Measurements from ENCODE around the gene HMSD.
A peak's percentile ranks its signal among the peaks of the same experiment; 100 is the strongest.
"Not testable (repeated sequence)": the region's sequence is repeated elsewhere in the genome, so short reads cannot be mapped to it uniquely, and the experiment has no call there.

HMSD gene, protein sequence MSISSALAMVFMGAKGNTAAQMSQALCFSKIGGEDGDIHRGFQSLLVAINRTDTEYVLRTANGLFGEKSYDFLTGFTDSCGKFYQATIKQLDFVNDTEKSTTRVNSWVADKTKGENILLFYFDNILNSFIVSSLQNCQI

DNA sequence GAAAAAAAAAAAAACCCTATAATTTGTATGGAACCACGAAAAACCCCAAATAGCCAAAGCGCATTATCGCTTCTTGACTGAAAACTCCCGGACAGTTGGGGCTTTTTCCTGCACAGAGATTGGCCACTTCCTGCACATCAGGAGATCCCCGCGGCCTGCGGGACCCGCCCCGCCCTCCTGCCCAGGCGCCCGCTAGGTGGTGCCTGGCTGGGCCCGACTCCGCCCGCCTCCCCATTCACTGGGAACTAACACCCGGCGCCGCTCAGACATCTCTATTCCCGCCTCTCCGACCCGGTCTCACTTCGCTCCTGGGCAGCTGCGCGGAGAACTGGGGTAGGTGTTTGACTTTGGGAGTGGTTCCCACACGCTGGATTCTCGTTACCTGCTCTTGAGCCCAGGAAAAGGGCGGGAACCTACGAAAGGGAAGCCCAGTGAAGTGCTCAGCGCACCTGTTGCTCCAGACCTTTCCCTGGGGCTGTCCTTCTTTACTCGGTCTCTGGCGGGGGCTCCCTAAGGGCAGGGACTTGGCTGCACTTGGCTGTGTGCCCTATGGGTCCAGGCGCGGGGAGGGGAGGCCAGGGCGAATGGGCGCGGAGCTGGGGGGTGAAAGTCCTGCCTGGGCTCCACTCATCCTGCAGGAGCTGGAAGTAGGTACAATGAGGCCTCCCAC is at the start of gene HMSD:
HMSD (plus strand) TSS at position 234 of the 670 bp plus-strand sequence. CDS start 4,155 bp downstream, outside the sequence.
- peak within 1 kb of the TSS; percentile 19 for H3K4me3 ChIP-seq
- in situ Hi-C loops (cut with MboI; ENCODE audit: low sequenced_read_pairs): no loop called here
- H3K27me3 ChIP-seq (ENCODE audit: low read depth): no peaks in the 10 kb centered on the region
- no peaks in the 10 kb centered on the region for H3K36me3 ChIP-seq (replicated peaks)
- no peaks in the 10 kb centered on the region for H3K4me1 ChIP-seq
- DNase-seq (ENCODE audit: low spot score in 2 of 2): peak; percentile 63 to 85
- H3K9me3 ChIP-seq: no peaks in the 10 kb centered on the region

DNA sequence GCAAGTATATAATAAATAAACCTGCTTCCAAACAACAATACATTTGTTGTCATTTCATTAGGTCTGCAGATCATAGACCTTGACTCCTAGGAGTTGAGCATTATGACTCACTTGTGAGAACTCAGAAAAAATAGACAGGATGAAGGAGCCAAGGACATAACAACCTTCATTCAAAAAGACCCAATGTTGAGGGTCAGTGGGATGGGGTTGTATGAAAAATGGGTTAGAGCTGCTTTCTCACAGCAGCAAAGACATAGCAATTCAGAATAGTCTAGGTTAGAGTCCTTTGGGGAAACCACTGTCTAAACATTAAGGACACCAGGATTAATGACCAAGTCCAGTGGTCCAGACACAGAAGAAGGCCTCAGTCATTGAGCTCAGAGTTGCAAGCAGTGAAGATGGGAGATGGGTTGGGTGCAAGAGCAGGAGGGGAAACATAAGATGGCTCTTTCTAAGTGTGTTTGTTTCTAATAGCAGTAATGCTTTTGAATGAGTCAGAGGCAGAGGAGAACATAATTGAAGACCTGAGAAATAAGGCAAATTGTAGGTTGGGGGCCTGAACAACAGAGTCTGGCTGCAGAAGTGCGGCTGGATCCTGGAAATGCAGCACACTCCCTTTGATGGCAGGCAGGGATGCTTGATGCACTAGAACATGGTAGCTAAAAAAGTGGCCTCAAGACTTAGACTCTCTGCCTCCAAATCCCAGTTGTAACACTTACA is 45.1 kb upstream of the HMSD start:
- in situ Hi-C loops (cut with MboI; ENCODE audit: low sequenced_read_pairs): no loop called here
- Histone ChIP-seq H3K27me3 (ENCODE audit: low read depth) (no peaks in the 10 kb centered on the region), H3K9me3 (no peaks in the 10 kb centered on the region), H3K4me1 (no peaks in the 10 kb centered on the region), H3K4me3 (no peak overlapping the region), H3K36me3 (replicated peaks) (no peaks in the 10 kb centered on the region)
- DNase-seq (ENCODE audit: low spot score in 2 of 2): no peak

DNA sequence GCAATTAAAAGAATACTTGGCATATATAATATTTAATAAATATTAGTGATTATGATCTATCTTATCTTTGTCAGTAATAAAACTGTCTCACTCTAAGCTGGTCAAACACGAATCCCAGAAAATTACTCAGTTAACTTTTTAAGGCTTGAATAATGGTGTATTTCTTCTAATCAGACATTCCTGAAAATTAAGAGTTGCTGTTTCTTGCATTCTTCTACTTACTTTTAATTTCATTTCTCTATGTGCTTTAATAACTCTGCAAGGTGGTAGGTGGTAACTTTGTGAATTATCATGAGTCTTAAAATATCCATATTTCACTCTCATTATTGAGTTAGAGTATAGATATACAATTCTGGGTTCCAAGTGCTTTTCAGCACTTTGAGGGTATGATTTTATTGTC is 44.4 kb upstream of the HMSD start:
- no peak overlapping the region for H3K4me3 ChIP-seq
- in situ Hi-C loops (cut with MboI; ENCODE audit: low sequenced_read_pairs): no loop called here
- H3K27me3 ChIP-seq (ENCODE audit: low read depth): no peaks in the 10 kb centered on the region
- no peaks in the 10 kb centered on the region for H3K36me3 ChIP-seq (replicated peaks)
- H3K9me3 ChIP-seq: no peaks in the 10 kb centered on the region
- no peak for DNase-seq (ENCODE audit: low spot score in 2 of 2)
- H3K4me1 ChIP-seq: no peaks in the 10 kb centered on the region

DNA sequence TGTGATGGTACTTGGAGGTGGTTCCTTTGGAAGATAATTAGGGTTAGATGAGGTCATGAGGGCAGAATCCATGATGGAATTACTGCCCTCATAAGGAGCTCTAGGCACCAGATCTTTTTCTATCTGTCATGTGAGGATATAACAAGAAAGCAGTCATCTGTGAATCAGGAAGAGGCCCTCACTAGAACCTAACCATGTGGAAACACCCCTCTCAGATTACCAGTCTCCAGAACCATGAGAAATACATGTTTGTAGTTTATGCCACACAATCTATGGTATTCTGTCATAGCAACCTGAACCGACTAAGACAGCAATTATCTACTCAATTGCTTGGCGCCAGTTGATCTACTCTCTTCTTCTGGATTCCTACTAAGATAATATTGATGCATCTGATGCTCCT is 43.7 kb upstream of the HMSD start:
- Histone ChIP-seq H3K4me1 (no peaks in the 10 kb centered on the region), H3K36me3 (replicated peaks) (no peaks in the 10 kb centered on the region), H3K4me3 (no peak overlapping the region), H3K27me3 (ENCODE audit: low read depth) (no peaks in the 10 kb centered on the region), H3K9me3 (no peaks in the 10 kb centered on the region)
- no peak for DNase-seq (ENCODE audit: low spot score in 2 of 2)
- in situ Hi-C loops (cut with MboI; ENCODE audit: low sequenced_read_pairs): no loop called here

DNA sequence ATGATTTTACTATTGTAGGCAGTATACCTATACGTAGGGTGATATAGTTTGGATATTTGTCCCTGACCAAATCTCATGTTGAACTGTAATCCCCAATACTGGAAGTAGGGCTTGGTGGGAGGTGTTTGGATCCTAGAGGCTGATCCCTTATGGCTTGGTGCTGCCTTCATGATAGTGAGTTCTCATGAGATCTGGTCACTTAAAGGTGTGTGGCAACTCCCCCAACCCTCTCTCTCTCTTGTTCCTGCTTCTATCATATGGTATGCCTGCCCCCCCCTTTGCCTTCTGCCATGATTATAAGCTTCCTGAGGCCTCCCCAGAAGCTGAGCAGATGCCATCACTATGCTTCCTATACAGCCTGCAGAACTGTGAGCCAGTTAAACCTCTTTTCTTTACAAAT is 43.0 kb upstream of the HMSD start:
- no peaks in the 10 kb centered on the region for H3K27me3 ChIP-seq (ENCODE audit: low read depth)
- no peak overlapping the region for H3K4me3 ChIP-seq
- no peak for DNase-seq (ENCODE audit: low spot score in 2 of 2)
- in situ Hi-C loops (cut with MboI; ENCODE audit: low sequenced_read_pairs): no loop called here
- H3K36me3 ChIP-seq (replicated peaks): no peaks in the 10 kb centered on the region
- no peaks in the 10 kb centered on the region for H3K4me1 ChIP-seq
- no peaks in the 10 kb centered on the region for H3K9me3 ChIP-seq

DNA sequence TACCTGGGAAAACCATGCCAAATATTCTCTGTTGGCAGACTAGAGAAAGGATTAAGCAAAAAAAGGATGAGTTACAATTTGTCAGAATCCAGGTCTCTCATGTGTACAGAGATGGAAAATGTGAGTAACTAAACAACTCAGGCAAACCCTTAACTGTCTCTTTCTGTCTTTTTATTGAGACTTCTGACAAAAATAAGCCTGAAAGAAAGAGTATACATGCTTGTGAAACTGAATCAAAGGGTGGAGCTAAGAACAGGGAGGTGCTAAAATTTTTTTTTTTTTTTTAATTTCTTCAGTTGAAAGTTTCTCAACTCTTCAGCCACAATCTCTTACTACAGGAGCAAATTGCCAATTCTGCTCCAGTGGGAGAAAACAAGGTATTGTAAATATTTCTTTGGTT is 41.4 kb upstream of the HMSD start, which contains the start of gene SERPINB10:
SERPINB10 (plus strand) TSS at position 295 of the 400 bp plus-strand sequence. CDS start 7,553 bp downstream, outside the sequence.
- Histone ChIP-seq H3K36me3 (replicated peaks) (no peaks in the 10 kb centered on the region), H3K9me3 (no peaks in the 10 kb centered on the region), H3K4me3 (no peak within 1 kb of the TSS), H3K4me1 (no peaks in the 10 kb centered on the region), H3K27me3 (ENCODE audit: low read depth) (no peaks in the 10 kb centered on the region)
- in situ Hi-C loops (cut with MboI; ENCODE audit: low sequenced_read_pairs): no loop called here
- no peak for DNase-seq (ENCODE audit: low spot score in 2 of 2)

DNA sequence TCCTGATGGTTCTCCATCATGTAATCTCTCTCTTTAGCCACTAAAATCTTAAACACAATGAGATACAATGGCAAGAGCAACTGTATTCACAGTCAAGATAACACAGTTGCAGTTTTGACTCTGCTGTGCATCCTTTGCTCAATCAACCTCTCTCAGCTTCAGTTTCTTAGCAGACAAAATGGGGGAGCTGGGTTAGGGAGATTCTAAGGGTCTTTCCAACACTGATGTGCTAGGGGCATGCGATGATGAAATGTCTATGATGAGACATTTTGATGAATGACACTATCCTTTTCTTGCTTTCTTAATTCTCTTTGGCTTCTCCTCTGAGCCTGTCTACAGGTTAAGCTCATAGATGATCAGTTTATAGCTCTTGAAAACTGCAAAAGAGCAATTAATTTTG is 40.2 kb upstream of the HMSD start:
- H3K4me1 ChIP-seq: no peaks in the 10 kb centered on the region
- in situ Hi-C loops (cut with MboI; ENCODE audit: low sequenced_read_pairs): no loop called here
- peaks cover 3% of the 10 kb centered on the region; the same call in 1 of the 2 replicates for H3K27me3 ChIP-seq (ENCODE audit: low read depth)
- H3K36me3 ChIP-seq (replicated peaks): no peaks in the 10 kb centered on the region
- H3K4me3 ChIP-seq: no peak overlapping the region
- no peak for DNase-seq (ENCODE audit: low spot score in 2 of 2)
- H3K9me3 ChIP-seq: no peaks in the 10 kb centered on the region

DNA sequence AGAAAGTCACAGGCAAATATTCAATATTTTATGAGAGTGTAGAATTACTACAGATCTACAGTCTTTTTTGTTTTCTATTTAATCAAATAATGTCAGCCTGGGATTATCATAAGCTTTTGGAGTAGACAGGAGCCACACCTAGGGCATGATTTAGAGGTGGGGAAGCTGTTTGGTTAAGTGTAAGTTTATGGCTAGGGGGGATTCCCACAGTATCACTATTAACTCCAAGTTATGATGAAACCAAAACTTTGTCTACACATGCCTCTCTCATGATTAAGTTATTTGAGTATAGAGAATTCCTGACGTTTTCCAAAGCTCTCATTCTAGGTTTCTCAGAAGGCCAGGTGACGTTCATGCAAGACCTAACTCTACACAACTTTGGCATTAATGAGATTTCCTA is 39.2 kb upstream of the HMSD start:
- Histone ChIP-seq H3K36me3 (replicated peaks) (no peaks in the 10 kb centered on the region), H3K27me3 (ENCODE audit: low read depth) (peaks cover 3% of the 10 kb centered on the region; the same call in 1 of the 2 replicates), H3K9me3 (no peaks in the 10 kb centered on the region), H3K4me1 (no peaks in the 10 kb centered on the region), H3K4me3 (no peak overlapping the region)
- in situ Hi-C loops (cut with MboI; ENCODE audit: low sequenced_read_pairs): no loop called here
- no peak for DNase-seq (ENCODE audit: low spot score in 2 of 2)

DNA sequence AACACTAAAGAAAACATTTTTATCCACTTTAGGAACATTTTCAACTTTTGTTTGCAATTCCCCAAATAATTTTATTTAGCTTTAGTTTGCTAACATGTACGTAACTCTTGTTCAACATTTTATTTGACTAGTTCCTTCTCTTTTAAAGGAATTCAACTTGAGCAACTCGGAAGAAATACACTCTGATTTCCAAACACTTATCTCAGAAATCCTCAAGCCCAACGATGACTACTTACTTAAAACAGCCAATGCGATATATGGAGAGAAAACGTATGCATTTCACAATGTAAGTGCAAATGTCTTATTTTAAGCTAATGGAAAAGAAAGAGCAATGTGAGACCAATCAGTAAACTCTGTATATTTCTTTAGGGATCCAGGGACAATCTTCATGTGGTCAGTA is 31.3 kb upstream of the HMSD start:
- DNase-seq (ENCODE audit: low spot score in 2 of 2): no peak
- Histone ChIP-seq H3K9me3 (no peaks in the 10 kb centered on the region; the same call in 1 of the 2 replicates), H3K27me3 (ENCODE audit: low read depth) (peaks cover 3% of the 10 kb centered on the region; the same call in 1 of the 2 replicates), H3K36me3 (replicated peaks) (no peaks in the 10 kb centered on the region), H3K4me3 (no peak overlapping the region), H3K4me1 (no peaks in the 10 kb centered on the region)
- in situ Hi-C loops (cut with MboI; ENCODE audit: low sequenced_read_pairs): no loop called here

DNA sequence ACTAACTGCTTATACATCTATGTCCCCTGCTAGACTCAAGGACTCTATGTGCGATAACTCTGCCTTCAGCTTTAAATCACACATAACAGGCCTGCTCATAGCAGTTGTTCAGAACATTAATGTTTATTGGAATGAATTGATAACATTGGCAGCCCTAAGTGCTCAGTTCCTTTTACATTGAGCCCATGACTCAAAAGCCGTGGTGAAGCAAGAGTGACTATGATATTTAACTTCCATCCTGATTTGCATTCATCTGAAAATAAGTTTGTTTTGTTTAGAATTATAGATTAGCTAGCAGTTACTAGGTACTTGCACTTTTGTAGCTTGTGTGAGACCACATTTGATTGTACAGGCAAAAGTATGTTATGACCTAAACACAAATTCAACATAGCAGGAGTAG is 27.1 kb upstream of the HMSD start:
- H3K27me3 ChIP-seq (ENCODE audit: low read depth): no peaks in the 10 kb centered on the region
- no peaks in the 10 kb centered on the region for H3K4me1 ChIP-seq

DNA sequence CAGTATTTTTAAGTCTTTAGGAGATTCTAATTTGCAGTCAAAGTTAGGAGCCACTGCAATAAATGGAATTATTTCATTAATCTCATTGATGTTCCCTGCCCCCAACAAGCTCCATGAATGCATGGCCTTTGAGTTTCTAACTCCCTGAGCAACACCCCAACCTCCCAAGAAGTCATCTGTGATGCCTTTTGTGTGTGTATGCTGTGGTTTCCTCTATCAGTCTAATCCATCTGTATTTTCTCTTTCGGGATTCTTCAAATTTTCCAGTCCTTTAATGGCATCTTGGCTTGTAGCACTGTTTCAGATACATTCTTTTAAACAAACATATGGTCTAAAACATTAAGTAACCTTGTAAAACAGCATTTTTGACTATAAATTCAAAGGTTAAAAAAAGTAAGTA is 24.6 kb upstream of the HMSD start:
- no peaks in the 10 kb centered on the region for H3K27me3 ChIP-seq (ENCODE audit: low read depth)
- H3K4me3 ChIP-seq: no peak overlapping the region
- H3K9me3 ChIP-seq: no peaks in the 10 kb centered on the region
- DNase-seq (ENCODE audit: low spot score in 2 of 2): no peak
- H3K36me3 ChIP-seq (replicated peaks): no peaks in the 10 kb centered on the region
- in situ Hi-C loops (cut with MboI; ENCODE audit: low sequenced_read_pairs): no loop called here
- no peaks in the 10 kb centered on the region for H3K4me1 ChIP-seq

More for the DNA sequence above, 27.1 kb upstream of the HMSD start:
- DNase-seq (ENCODE audit: low spot score in 2 of 2): no peak
- no peaks in the 10 kb centered on the region; the same call in 1 of the 2 replicates for H3K9me3 ChIP-seq
- in situ Hi-C loops (cut with MboI; ENCODE audit: low sequenced_read_pairs): no loop called here
- H3K36me3 ChIP-seq (replicated peaks): no peaks in the 10 kb centered on the region
- H3K4me3 ChIP-seq: no peak overlapping the region

DNA sequence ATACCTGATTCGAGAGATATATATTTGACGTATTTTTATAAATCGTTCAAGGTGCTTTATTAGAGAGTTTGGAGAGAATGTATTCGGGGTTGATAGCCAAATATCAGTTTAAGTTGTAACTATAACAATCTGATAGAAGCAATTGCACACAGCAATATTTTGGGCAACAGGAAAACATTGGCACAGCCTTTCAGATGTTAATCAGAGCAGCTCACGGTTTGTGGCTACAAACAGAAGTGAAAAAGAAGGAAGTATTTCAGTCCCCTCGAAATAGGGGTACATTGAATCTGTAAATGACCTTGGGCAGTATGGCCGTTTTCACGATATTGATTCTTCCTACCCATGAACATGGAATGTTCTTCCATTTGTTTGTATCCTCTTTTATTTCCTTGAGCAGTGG is 20.8 kb upstream of the HMSD start:
- no peak for DNase-seq (ENCODE audit: low spot score in 2 of 2)
- H3K36me3 ChIP-seq (replicated peaks): no peaks in the 10 kb centered on the region
- no peaks in the 10 kb centered on the region for H3K4me1 ChIP-seq
- in situ Hi-C loops (cut with MboI; ENCODE audit: low sequenced_read_pairs): no loop called here
- H3K27me3 ChIP-seq (ENCODE audit: low read depth): 0 out of 2 replicates have a peak, but pooled peaks cover 3% of the 10 kb centered on the region
- no peak overlapping the region for H3K4me3 ChIP-seq
- H3K9me3 ChIP-seq: no peaks in the 10 kb centered on the region

DNA sequence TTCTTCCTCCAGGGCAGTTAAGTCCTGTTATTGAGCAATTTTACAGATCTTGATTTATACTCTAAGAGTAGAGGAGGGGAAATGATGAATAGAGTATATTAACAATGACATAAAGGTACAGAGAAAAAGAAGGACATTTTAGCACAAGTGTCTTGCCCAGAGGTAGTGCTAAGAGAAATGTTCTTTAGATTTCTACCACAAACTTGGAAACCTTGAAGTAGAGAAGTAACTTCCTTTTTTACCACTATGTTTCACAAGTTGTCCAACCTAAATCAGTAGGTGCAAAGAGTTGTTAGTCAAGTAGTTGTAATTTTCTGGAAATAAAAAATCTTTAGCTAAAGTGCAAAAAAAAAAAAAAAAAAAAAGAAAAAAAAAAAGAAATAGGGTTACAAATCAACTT is 19.7 kb upstream of the HMSD start:
- in situ Hi-C loops (cut with MboI; ENCODE audit: low sequenced_read_pairs); H3K27me3 ChIP-seq (ENCODE audit: low read depth); H3K36me3 ChIP-seq (replicated peaks); H3K9me3 ChIP-seq; H3K4me1 ChIP-seq; DNase-seq (ENCODE audit: low spot score in 2 of 2); H3K4me3 ChIP-seq: not testable (repeated sequence)

DNA sequence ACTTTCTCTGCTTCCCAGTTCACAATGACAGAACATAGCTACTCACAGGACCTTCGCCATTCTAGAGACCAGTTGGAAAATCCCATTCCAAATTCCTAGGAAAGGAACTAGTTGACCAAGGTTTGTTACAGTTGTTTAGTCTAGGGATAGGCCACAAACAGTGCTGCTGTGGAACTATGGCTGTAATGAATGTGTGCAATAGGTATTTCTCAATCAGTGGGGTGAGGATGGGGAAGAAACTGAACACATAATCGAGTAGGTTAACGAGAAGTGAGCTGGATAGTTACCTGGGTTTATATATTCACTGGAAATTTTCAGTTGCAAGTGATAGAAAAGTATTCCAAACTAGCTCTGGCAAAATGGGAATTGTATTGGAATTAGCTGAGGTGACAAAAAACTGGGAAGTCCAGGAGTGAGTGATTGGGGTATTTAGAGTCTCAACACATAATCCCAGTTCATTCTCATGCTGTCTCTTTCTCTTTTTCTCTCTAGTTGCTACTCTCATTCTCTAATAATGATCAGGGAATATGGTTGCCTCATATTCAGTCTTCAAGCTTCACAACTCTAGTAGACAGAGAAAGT is 18.2 kb upstream of the HMSD start:
- in situ Hi-C loops (cut with MboI; ENCODE audit: low sequenced_read_pairs): no loop called here
- DNase-seq (ENCODE audit: low spot score in 2 of 2): no peak
- Histone ChIP-seq H3K4me1 (peaks cover 2% of the 10 kb centered on the region), H3K4me3 (no peak overlapping the region), H3K9me3 (no peaks in the 10 kb centered on the region), H3K27me3 (ENCODE audit: low read depth) (0 out of 2 replicates have a peak, but pooled peaks cover 3% of the 10 kb centered on the region), H3K36me3 (replicated peaks) (no peaks in the 10 kb centered on the region)
